HG03135 (cell line): Measurements from ENCODE around the gene ZBTB7C.

Source experiments
- ATAC-seq: cut with Tn5 transposase; IDR thresholded peaks from one replicate; pipeline ENCODE4 v1.9.1; 2021; ENCODE audit warnings: mild to moderate bottlenecking, moderate library complexity; ENCODE audit not compliant: unreplicated experiment

Gene ZBTB7C

DNA sequence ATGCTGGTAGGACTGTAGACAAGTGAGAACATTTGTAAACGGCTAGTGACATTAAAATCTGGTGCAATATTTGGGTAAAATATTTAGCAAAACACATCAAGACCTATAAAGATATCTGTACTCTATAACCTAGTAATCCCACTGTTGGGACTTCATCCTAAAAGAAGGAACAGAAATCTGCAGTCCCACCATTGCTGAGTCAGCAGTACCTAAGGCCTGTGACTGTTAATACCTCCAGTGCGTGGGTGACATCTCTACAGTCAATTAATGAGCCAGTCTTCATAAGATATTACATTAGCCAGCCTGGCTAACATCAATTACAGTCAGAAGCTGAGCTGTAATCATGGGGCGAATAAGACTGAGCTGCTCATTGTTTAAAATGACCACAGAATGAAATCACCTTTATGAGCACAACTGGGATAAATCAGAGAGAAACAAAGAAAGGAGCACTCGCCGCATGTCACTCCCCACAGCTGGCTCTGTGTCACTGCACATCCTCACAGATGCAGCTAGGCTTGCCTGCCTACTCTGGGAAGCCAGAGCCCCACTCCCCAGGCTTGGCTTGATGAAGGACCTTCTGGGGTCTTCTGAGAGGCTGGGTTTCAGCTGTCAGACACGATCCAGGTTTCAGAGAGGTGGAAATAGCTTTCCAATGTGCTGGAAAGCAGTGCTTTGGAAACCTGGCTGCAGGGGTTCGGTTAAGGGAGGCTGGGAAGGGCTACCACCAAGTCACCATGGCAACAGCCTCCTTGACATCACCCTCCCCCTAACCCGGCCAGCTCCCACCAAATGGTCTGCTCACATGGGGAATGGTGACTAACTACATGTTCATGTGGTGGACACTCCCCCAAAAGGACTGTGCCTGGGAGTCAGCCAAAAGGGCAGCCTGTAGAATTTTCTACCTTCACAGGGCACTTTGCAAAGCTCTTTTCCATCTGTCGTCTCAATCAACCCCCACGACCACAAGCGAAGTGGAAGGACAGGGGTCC is 145.0 kb downstream of the ZBTB7C start:
- ATAC-seq = no peak

GRCh38 chr18:48263192-48263853 is 145.9 kb downstream of the ZBTB7C start:
- no peak for ATAC-seq

- ATAC-seq = no peak
Measured at GRCh38 chr18:48260237-48260636, 148.9 kb downstream of the ZBTB7C start.

- ATAC-seq = no peak
Measured at GRCh38 chr18:48256848-48257247, 152.3 kb downstream of the ZBTB7C start.

- no peak for ATAC-seq
Measured at GRCh38 chr18:48254077-48254602, 155.0 kb downstream of the ZBTB7C start.

GRCh38 chr18:48252525-48252924 is 156.7 kb downstream of the ZBTB7C start:
- no peak for ATAC-seq

GRCh38 chr18:48250918-48251317 is 158.3 kb downstream of the ZBTB7C start:
- no peak for ATAC-seq

DNA sequence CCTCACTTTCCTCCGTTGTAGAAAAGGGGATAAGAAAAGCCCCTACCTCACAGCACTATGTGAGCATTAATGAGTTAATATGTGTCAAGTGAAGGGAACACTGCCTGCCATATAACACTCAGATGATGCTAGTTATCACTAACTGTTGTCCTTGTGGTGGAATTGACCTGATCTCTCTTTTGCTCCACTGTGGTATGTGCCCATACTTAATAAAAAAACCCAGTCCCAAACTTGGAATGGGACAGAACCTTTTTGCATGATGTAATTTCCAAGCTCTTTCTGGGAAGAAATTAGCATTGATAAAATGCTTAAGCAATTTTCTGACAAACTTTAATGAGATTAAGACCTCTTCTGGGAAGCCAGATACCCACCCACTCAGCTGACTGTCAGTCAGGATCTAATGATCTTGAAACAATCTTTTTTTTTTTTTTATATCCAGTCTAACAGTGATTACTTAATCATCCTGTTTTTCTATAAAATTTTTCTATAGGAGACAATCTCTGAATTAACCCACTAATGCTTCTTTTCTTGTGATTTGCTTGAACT is 158.7 kb downstream of the ZBTB7C start:
- no peak for ATAC-seq

- ATAC-seq = no peak
Measured at GRCh38 chr18:48249854-48250253, 159.3 kb downstream of the ZBTB7C start.

- no peak for ATAC-seq
Measured at GRCh38 chr18:48244530-48244929, 164.7 kb downstream of the ZBTB7C start.

DNA sequence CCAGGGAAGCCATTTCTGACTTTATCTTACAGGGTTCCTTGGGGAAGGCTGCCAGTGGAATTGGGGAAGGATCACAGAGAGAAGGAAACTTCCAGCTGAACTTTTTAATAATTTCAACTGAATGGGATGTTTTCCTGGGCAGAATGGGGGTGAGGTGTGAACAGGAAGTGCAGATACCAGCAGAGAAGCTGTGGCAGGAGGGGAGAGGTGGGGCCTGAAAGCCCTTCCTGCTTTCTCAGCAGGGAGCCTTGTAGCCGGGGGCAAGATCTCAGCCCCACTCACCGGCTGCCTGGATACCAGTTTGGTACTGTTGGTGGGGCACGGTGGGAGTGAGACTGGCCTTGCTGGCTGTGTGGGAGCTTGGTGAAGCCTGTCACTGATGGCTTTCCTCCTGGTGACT is 170.5 kb downstream of the ZBTB7C start:
- ATAC-seq = no peak

DNA sequence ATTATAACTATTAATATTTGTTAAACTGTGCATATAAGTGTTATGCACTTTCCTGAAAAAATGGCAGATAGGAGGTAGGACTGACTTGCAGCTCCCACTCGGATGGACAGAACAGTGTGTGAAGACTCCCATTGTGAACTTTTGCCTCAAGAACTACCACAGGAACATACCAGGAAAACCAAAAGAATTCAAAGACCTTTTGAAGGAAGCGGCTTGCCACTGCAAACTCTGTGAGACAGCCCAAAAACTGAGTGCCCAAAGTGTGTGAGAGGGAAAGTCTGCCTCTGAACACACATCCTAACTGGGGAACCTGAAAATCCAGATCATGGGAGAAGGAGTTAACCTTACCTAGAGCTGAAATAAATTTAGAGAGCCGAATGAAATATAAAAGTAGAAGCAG is 171.0 kb downstream of the ZBTB7C start:
- ATAC-seq = no peak

- no peak for ATAC-seq
Measured at GRCh38 chr18:48236822-48237221, 172.4 kb downstream of the ZBTB7C start.

- ATAC-seq = no peak
Measured at GRCh38 chr18:48230467-48231113, 178.6 kb downstream of the ZBTB7C start.

- ATAC-seq = no peak
Measured at GRCh38 chr18:48229552-48229981, 179.6 kb downstream of the ZBTB7C start.

DNA sequence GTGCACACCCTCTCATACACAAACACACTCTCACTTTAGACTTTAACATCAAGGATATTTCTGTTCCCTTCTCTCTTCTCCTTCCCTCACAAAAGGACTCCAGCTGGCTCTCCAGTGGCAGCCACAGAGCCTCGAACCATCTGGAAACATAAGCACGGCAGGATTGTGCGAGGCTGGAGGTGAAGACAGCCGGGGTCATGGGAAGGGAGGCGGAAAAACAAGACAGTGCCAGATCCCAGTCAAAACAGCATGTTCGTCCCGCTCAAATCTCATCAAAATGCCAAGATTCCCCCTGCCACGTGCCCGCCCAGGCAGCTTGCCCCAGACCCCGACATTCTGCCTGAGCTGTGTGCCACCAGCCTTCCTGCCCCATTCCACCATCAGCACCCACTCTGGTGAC is 180.3 kb downstream of the ZBTB7C start:
- no peak for ATAC-seq

DNA sequence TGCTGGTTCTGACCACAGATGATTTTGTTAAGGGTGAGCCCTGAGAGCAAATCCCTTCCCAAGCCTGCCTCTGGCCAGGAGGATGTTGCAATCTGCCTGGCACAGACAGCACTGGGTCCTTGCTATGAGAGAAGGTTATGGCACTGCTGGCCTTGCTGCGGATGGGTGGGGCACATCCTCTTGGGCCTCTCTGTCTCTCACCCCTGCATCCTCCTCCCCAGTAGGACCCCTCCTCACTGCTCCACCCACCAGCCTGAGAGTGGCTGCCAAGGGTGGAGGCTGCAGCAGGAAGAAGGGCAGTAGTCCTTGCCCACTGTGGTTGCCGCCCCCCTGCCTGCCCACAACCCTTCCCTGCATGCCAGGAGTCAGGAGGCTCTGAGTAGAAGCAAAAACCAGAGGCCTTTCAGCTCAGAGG is 180.9 kb downstream of the ZBTB7C start:
- no peak for ATAC-seq

- ATAC-seq = no peak
Measured at GRCh38 chr18:48227206-48227605, 182.0 kb downstream of the ZBTB7C start.

GRCh38 chr18:48226401-48226800 is 182.8 kb downstream of the ZBTB7C start:
- ATAC-seq = no peak

DNA sequence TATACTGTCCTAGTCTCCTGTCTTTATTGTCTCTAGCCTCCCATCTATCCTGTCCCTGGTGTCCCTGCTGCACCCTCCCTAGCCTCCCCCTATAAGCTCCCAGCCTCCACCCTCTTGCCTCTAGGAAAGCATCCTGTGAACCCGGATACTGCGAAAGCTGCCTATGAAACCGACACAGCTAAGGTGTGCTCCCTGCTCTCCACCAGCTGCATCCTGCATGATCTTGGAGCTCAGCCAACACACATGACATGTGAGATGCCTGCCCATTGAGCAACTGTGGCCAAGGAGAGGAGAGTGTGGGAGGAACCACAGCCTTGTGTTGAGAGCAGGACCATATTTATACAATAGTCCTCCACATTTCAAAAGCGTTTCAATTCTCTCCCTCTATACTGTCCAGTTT is 187.1 kb downstream of the ZBTB7C start:
- no peak for ATAC-seq
